GM12801 (cell line): Measurements from ENCODE around the gene ABCA5.

Experiments used
- TF ChIP-seq, protein P1 (sequence below): IDR thresholded peaks from one replicate; pipeline ENCODE4 v1.5.1; 2011; ENCODE audit warnings: control low read depth; ENCODE audit not compliant: insufficient read length; ENCODE audit errors: extremely low read depth

The ABCA5 gene

DNA sequence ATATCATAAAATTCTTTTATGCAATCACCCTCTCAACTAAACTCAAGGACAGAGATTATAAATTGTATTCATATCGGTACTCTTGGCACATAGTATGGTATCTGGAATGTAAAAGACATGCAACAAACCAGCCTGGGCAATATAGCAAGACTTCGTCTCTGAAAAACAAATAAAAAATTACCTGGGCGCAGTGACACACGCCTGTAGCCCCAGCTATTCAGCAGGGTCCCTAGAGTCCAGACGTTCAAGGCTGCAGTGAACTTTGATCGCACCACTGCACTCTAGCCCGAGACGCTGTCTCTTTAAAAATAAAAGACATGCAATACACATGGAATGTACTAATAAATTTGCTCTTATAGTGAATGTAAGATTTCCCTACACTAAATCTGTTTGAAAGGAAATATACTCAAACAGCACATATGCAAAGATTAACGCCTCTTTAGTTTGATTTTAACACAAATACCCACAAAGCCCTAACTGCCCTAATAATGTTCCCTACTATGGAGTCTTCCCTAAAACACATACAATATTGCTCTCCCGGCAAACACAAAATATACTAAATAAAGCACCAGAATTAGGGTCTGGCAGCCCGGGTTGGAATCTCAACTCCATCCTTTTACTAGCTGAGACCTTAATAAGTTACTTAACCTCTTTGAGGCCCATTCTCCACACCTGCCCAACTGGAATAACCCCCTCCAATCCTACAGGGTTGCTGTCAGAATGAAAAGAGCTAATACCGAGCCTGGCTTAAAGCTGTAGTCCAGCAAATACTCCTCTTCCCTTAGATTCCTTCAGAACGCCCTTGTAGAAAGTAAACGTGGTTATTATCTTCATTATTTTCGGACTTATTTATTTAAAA, 1.2 kb downstream of the ABCA5 start:
- TF ChIP-seq, protein P1, sequence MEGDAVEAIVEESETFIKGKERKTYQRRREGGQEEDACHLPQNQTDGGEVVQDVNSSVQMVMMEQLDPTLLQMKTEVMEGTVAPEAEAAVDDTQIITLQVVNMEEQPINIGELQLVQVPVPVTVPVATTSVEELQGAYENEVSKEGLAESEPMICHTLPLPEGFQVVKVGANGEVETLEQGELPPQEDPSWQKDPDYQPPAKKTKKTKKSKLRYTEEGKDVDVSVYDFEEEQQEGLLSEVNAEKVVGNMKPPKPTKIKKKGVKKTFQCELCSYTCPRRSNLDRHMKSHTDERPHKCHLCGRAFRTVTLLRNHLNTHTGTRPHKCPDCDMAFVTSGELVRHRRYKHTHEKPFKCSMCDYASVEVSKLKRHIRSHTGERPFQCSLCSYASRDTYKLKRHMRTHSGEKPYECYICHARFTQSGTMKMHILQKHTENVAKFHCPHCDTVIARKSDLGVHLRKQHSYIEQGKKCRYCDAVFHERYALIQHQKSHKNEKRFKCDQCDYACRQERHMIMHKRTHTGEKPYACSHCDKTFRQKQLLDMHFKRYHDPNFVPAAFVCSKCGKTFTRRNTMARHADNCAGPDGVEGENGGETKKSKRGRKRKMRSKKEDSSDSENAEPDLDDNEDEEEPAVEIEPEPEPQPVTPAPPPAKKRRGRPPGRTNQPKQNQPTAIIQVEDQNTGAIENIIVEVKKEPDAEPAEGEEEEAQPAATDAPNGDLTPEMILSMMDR, result no peak

DNA sequence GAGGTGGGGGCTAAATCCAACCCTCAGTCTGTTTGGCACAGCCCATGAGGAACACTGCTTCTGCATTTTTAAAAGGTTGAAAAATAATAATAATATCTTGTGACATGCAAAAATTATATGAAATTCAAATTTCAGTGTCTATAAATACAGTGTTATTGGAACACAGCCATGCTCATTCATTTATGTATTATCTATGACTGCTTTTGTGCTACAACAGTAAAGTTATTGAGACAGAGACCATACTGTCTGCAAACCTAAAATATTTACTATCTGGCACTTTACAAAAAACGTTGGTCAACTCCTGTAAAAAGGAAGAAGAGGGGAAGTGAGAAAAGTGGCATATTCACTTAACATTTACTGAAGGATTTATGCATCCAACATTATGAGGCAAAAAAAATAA, 3.1 kb downstream of the ABCA5 start:
- TF ChIP-seq, protein P1, result no peak

DNA sequence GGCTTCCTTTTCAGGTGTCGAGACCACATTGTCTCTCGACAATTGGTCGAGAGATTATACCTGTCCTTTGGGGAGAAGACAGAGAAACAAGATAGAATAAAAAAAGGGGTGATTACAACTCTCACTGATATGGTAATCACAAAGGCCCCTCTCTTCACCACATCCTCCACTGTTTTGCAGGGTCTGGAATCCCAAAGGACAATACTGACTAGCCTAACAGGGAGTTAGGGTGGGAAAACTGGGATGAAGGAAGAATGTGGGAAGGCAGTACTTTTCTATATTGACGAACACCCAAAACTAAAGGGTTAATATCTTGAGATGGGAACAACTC, 6.1 kb downstream of the ABCA5 start:
- TF ChIP-seq, protein P1, result no peak

DNA sequence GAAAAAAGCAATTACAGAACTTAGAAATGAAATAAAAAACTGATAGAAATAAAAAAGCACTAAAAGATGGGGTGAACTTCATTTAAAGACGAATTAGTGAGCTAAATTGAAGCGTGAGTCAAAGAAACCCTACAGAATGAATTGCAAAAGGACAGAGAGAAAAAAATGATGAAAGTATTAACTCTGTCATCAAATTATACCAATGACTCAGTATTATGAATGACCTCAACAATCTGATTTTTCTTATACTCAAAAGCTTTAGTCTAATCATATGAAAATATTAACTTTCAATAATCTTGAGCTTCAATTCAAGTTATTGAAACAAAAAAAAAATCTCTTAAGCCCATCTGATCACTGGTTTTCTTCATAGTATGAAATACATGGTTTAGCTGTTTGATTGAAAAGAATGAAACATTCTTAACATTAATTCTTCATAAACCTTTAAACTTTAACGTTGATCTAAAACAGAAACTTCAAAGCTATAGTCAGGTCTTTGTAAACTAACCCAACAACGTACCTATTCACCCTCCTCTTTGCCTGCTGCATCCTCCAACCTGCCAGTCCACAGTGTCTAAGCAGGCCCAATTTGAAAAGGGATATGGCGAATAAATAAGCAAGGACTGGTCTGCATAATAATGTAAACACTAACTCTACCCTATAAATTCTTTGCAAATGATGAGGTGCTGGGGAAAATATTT, 6.6 kb downstream of the ABCA5 start:
- TF ChIP-seq, protein P1, result no peak

DNA sequence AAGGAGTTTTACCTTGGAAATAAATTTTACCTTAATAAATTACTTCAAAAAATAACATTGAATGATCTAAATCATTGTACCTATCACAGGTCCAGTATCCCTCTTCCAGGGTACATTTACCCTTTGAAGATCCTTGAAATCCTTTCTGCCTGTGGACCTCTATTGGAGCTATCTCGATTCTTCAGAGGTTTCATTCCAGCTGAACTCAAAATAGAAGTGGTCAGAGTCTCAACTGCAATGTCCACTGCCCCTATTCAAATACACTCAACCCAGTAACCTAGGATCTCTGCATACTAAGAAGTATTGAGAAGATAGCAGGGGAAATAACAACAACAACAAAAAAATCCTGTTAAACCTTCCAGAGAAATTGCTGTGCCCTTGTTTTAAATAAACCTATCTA, 9.3 kb downstream of the ABCA5 start:
- TF ChIP-seq, protein P1, result no peak

DNA sequence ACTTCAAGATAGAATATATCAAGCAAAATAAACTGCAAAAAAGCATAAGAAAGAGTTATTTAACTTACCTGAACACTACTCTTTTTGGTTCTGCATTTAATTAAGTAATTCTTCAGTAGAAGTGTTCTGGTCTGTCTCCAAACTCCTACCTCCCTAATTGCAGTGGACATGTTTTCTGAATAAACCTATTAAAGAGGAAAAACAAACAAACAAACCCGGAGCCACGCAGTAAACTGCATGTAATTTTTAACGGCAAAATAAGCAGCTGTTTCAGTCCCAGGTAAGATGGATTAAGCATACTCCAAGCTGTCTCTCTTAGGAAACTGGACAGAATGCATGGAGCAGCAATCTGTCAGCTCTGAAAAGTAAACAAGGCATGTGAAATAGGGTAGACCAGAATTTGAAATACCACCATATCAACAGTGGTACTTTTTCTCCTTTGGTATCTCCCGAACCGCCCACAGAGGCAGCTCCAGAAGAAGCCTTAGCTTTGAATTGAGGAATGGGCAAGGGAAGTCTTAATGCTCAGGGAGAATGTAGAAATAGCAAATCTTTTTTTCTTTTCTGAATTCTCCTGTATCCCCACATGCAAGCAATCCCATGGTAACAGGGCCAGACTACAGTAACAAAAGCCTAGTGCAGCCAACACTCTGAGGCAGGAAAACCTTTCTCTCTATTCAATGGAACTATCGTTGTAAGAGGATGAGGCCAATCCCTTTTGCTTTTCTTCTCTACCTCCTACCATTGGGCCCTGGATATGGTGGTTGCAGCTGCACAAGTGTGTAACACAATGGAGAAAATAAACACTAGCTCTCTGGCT, 12.5 kb downstream of the ABCA5 start:
- TF ChIP-seq, protein P1, result no peak

DNA sequence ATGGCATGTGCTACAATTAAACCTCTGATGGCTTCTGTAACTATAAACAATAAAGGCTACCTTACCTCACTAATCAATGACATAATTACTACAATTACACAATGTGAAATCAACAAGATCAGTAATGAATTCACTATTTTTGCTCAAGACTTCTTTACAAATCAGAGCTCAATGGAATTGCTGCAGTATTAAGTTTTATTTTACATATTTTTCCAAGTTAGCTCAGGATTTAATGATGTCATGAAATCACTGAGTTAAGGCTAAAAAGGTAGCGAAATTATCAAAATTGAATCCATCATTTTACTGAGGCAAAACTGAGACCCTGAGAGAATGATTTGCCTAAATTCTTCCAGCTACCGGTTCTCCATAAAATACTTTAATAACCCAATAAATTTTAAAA, 21.8 kb downstream of the ABCA5 start:
- TF ChIP-seq, protein P1, result no peak
